HepG2 (cell line): ENCODE measurements around the gene PRMT7. TPM values are rescaled to one million over a fixed set of nuclear protein-coding genes. Genes with fewer than 3 reads are reported as not detected.

Experiments used
- BRCA1 ChIP-seq: sonication (generic); formaldehyde crosslinking; IDR thresholded peaks from 2 replicates; pipeline ENCODE4 v1.4.0; 2020; ENCODE audit warnings: missing genetic modification reagents
- ESRRA ChIP-seq: sonication (generic); formaldehyde crosslinking; IDR thresholded peaks from 2 replicates; pipeline ENCODE4 v1.5.1; 2020; ENCODE audit warnings: mild to moderate bottlenecking, low read depth, missing genetic modification reagents
- HBP1 ChIP-seq: IDR thresholded peaks from 2 replicates; pipeline ENCODE4 v1.6.1; 2016; ENCODE audit warnings: low read depth, control low read depth
- HMGA1 ChIP-seq: sonication (generic); formaldehyde crosslinking; conservative IDR thresholded peaks from 2 replicates; pipeline ENCODE4 v1.4.0; 2020; ENCODE audit warnings: missing genetic modification reagents
- HOXD1 ChIP-seq: sonication (generic); formaldehyde crosslinking; IDR thresholded peaks from 2 replicates; pipeline ENCODE4 v1.5.0; 2020; ENCODE audit warnings: missing genetic modification reagents
- MED1 ChIP-seq: sonication (generic); formaldehyde crosslinking; IDR thresholded peaks from 2 replicates; pipeline ENCODE4 v1.4.0; 2020; ENCODE audit warnings: missing genetic modification reagents
- MTA1 ChIP-seq: sonication (generic); formaldehyde crosslinking; IDR thresholded peaks from 2 replicates; pipeline ENCODE4 v1.4.0; 2020; ENCODE audit warnings: missing genetic modification reagents, mild to moderate bottlenecking, borderline replicate concordance
- MXD1 ChIP-seq: sonication (generic); formaldehyde crosslinking; IDR thresholded peaks from 2 replicates; pipeline ENCODE4 v1.4.0; 2020; ENCODE audit warnings: mild to moderate bottlenecking, missing genetic modification reagents
- MYC ChIP-seq: sonication (generic); formaldehyde crosslinking; IDR thresholded peaks from 2 replicates; pipeline ENCODE4 v1.9.0; 2021; ENCODE audit warnings: missing genetic modification reagents, borderline replicate concordance
- PHB2 ChIP-seq: fragments of 450-650 bp; IDR thresholded peaks from 2 replicates; pipeline ENCODE4 v1.6.1; 2018; ENCODE audit not compliant: partially characterized antibody
- SCMH1 ChIP-seq: sonication (generic); formaldehyde crosslinking; IDR thresholded peaks from 2 replicates; pipeline ENCODE4 v1.9.0; 2021; ENCODE audit warnings: missing genetic modification reagents, mild to moderate bottlenecking, borderline replicate concordance
- SMAD9 ChIP-seq: sonication (generic); formaldehyde crosslinking; IDR thresholded peaks from 2 replicates; pipeline ENCODE4 v1.5.1; 2020; ENCODE audit warnings: mild to moderate bottlenecking, missing genetic modification reagents
- TEF ChIP-seq: sonication (generic); formaldehyde crosslinking; IDR thresholded peaks from 2 replicates; pipeline ENCODE4 v1.5.0; 2020; ENCODE audit warnings: missing genetic modification reagents
- TFE3 ChIP-seq: IDR thresholded peaks from 2 replicates; pipeline ENCODE4 v1.6.1; 2016
- ZBTB20 ChIP-seq: sonication (generic); formaldehyde crosslinking; IDR thresholded peaks from 2 replicates; pipeline ENCODE4 v1.8.1; 2023; ENCODE audit warnings: missing genetic modification reagents, low read depth, mild to moderate bottlenecking, borderline replicate concordance
- ZMAT3 ChIP-seq: sonication (generic); formaldehyde crosslinking; conservative IDR thresholded peaks from 2 replicates; pipeline ENCODE4 v1.7.0; 2021; ENCODE audit warnings: missing genetic modification reagents
- ZNF17 ChIP-seq: sonication (generic); formaldehyde crosslinking; IDR thresholded peaks from 2 replicates; pipeline ENCODE4 v1.5.0; 2020; ENCODE audit warnings: mild to moderate bottlenecking, missing genetic modification reagents
- ZNF253 ChIP-seq: sonication (generic); formaldehyde crosslinking; IDR thresholded peaks from 2 replicates; pipeline ENCODE4 v1.8.0; 2022; ENCODE audit warnings: mild to moderate bottlenecking, missing genetic modification reagents, borderline replicate concordance
- ZNF280D ChIP-seq: sonication (generic); formaldehyde crosslinking; IDR thresholded peaks from 2 replicates; pipeline ENCODE4 v1.5.1; 2020; ENCODE audit warnings: mild to moderate bottlenecking, missing genetic modification reagents
- ZNF326 ChIP-seq: sonication (generic); formaldehyde crosslinking; IDR thresholded peaks from 2 replicates; pipeline ENCODE4 v1.4.0; 2020; ENCODE audit warnings: missing genetic modification reagents, borderline replicate concordance
- ZNF446 ChIP-seq: sonication (generic); formaldehyde crosslinking; IDR thresholded peaks from 2 replicates; pipeline ENCODE4 v1.5.0; 2020; ENCODE audit warnings: mild to moderate bottlenecking, missing genetic modification reagents
- ZNF530 ChIP-seq: sonication (generic); formaldehyde crosslinking; IDR thresholded peaks from 2 replicates; pipeline ENCODE4 v1.5.0; 2020; ENCODE audit warnings: low read depth, mild to moderate bottlenecking, missing genetic modification reagents
- ZNF558 ChIP-seq: sonication (generic); formaldehyde crosslinking; IDR thresholded peaks from 2 replicates; pipeline ENCODE4 v1.9.0; 2022; ENCODE audit warnings: mild to moderate bottlenecking, missing genetic modification reagents, borderline replicate concordance
- ZSCAN22 ChIP-seq: sonication (generic); formaldehyde crosslinking; IDR thresholded peaks from 2 replicates; pipeline ENCODE4 v1.4.0; 2020; ENCODE audit warnings: mild to moderate bottlenecking, missing genetic modification reagents
- polyA plus RNA-seq, 8 experiments: library from polyadenylated mRNA; depleted of rRNA in 3 of 8; stranded (reverse) in 7 of 8; unstranded in 1 of 8; fragments of >200 nt; fragmentation: Illumina TruSeq in 4 of 8; extraction: Trizol in 4 of 8; gene quantifications; 2 replicates each; pipeline versions ENCODE4 v1.2.1 to v1.2.3, GENCODE V29; 2011 to 2016; ENCODE audit warnings: low read depth in 4 of 8, missing spikeins in 1 of 8, mixed read lengths in 1 of 8; ENCODE audit not compliant: insufficient read depth in 1 of 8
- total RNA-seq, 5 experiments: library from RNA; depleted of rRNA; stranded (reverse); fragments of >200 nt; fragmentation: Illumina TruSeq; extraction: Trizol; gene quantifications; 2 replicates each; pipeline ENCODE4 v1.2.3, GENCODE V29; 2016; ENCODE audit warnings: low read depth in 1 of 5

PRMT7 gene
- total and polyA plus RNA-seq, 2 of the 13 experiments (the other 11 are each of a cell fraction or from before 2014, with no cell fraction given) = 47.5 to 55.0 TPM

GRCh38 chr16:68332411-68333121, 21.7 kb downstream of the PRMT7 start (continued):
- TF ChIP-seq SCMH1 (CRISPR knock-in tag) (no peak), ZSCAN22 (CRISPR knock-in tag) (no peak), HMGA1 (CRISPR knock-in tag) (no peak), HBP1 (no peak), BRCA1 (CRISPR knock-in tag) (no peak), MED1 (CRISPR knock-in tag) (peak; percentile 58), ZNF17 (no peak), ZMAT3 (CRISPR knock-in tag) (no peak), MYC (no peak), ZNF253 (no peak), ESRRA (CRISPR knock-in tag) (no peak), ZNF326 (CRISPR knock-in tag) (no peak), MTA1 (CRISPR knock-in tag) (no peak), ZNF280D (0 out of 2 replicates have a peak, but pooled peaks have one; percentile 32), HOXD1 (no peak), TEF (CRISPR knock-in tag) (no peak), TFE3 (CRISPR knock-in tag) (no peak), PHB2 (no peak), SMAD9 (CRISPR knock-in tag) (no peak), ZNF446 (no peak; the same call in 1 of the 2 replicates), ZNF558 (CRISPR knock-in tag) (no peak), ZNF530 (no peak), MXD1 (no peak), ZBTB20 (CRISPR knock-in tag) (0 out of 2 replicates have a peak, but pooled peaks have one; percentile 5)
